Measurements from ENCODE around the gene HSPA4. TPM values are rescaled to one million over a fixed set of nuclear protein-coding genes. Genes with fewer than 3 reads are reported as not detected.

HSPA4 gene
- total and polyA plus RNA-seq, 2 of the 4 experiments (the other 2 are of a cell fraction): 34.9 to 120 TPM

GRCh38 chr5:133129289-133129688 is 77.5 kb downstream of the HSPA4 start:
- Histone ChIP-seq H3K56ac (ENCODE audit: extremely low read depth, insufficient read depth, low read length) (no peak overlapping the region), H2BK15ac (ENCODE audit: low read depth, low read length) (no peak overlapping the region), H3K79me1 (ENCODE audit: low read depth in 1 of 2, low read length in 2 of 2) (no peaks in the 10 kb centered on the region), H4K5ac (ENCODE audit: low read depth, low read length) (no peak overlapping the region), H3K9me1 (ENCODE audit: insufficient read depth, low read length) (no peaks in the 10 kb centered on the region), H4K20me1 (ENCODE audit: insufficient read depth, low read length) (no peaks in the 10 kb centered on the region), H3K4me2 (ENCODE audit: low read depth, low read length) (no peak overlapping the region), H2AFZ (replicated peaks; ENCODE audit: low read length, poor library complexity) (no peak overlapping the region), H2AK5ac (ENCODE audit: low read depth, low read length) (no peak overlapping the region), H3K9me3 (ENCODE audit: control insufficient read depth, insufficient read depth, low read length) (no peaks in the 10 kb centered on the region), H3K23ac (ENCODE audit: low read depth, low read length) (no peak overlapping the region), H2BK5ac (ENCODE audit: low read depth, low read length, poor library complexity, severe bottlenecking) (no peak overlapping the region), H4K8ac (ENCODE audit: low read depth in 2 of 2, low read length in 2 of 2) (no peak overlapping the region), H3K9ac (ENCODE audit: low read depth, low read length) (no peak overlapping the region), H3K27me3 (ENCODE audit: control insufficient read depth, insufficient read depth, low read length) (peaks cover 21% of the 10 kb centered on the region; the same call in 1 of the 2 replicates), H2BK120ac (ENCODE audit: low read depth, low read length) (no peak overlapping the region), H2AK9ac (replicated peaks; ENCODE audit: low read depth, low read length, poor library complexity) (no peak overlapping the region), H3K4me3 (ENCODE audit: insufficient read depth, low read depth, low read length) (no peak overlapping the region), H4K91ac (ENCODE audit: insufficient read depth, low read depth, low read length) (no peak overlapping the region), H2BK20ac (ENCODE audit: low read depth, low read length) (no peak overlapping the region), H3K36me3 (ENCODE audit: control insufficient read depth, insufficient read depth, low read length) (no peaks in the 10 kb centered on the region), H3K27ac (ENCODE audit: insufficient read depth, low read length) (no peak overlapping the region), H3K4me1 (ENCODE audit: control insufficient read depth, insufficient read depth, low read length) (no peaks in the 10 kb centered on the region), H3K18ac (ENCODE audit: low read depth, low read length) (no peak overlapping the region), H3K14ac (replicated peaks; ENCODE audit: low read depth, low read length) (no peak overlapping the region), H3K4ac (ENCODE audit: low read depth, low read length) (no peak overlapping the region)
- intact Hi-C loops (cut with micrococcal nuclease) (no loop called here), dilution Hi-C loops (cut with HindIII; ENCODE audit: low sequenced_read_pairs, unreplicated experiment) (no loop called here), in situ Hi-C loops (cut with MboI; ENCODE audit: low sequenced_read_pairs) (no loop called here)
- DNase-seq: no peak
- ChIA-PET CTCF (interaction anchor here (1.1 kb wide), 1 partner anchor 18 kb away, joined by 3 read pairs; no protein-coding TSS in a partner anchor), POLR2A (ENCODE audit: unreplicated experiment) (no interaction called here)
- WGBS, 2 experiments (ENCODE audit: extremely low coverage in 2 of 2, insufficient read length in 1 of 2): 80% methylated on average over 3 of the region's 6 CpGs; no CpG with 5 or more reads in 1 of the 2 experiments
- TF ChIP-seq SMC3 (IDR thresholded peaks at IDR 0.05; ENCODE audit: low read depth, low read length) (no peak), RFX5 (IDR thresholded peaks at IDR 0.05; ENCODE audit: low read depth, low read length) (no peak), NFE2L2 (IDR thresholded peaks at IDR 0.05; ENCODE audit: low read depth, low read length) (no peak), POLR2A (IDR thresholded peaks at IDR 0.05; ENCODE audit: low read depth, low read length) (no peak), RCOR1 (IDR thresholded peaks at IDR 0.05; ENCODE audit: insufficient replicate concordance, low read length) (no peak), CHD1 (IDR thresholded peaks at IDR 0.05; ENCODE audit: low read depth, low read length) (no peak), RAD21 (IDR thresholded peaks at IDR 0.05; ENCODE audit: low read length) (no peak)
- BruUV-seq (replicated peaks): no TSS peak
- ATAC-seq (ENCODE audit: low read depth): no peak
